Neuronal stem cell (in vitro differentiated cells): ENCODE results near the gene CCDC171.

ENCODE experiments used
- DNase-seq: peaks from one replicate; pipeline ENCODE4 v3.0.0-alpha.2; 2013; ENCODE audit warnings: low spot score
- H2AFZ ChIP-seq: one replicate; pipeline ENCODE4 v1.6.1; 2013; ENCODE audit warnings: mild to moderate bottlenecking, low read length, inconsistent platforms
- H2AK5ac ChIP-seq: 2 replicates; pipeline ENCODE4 v1.6.1; 2013; ENCODE audit warnings: low read depth, mild to moderate bottlenecking, inconsistent platforms, low read length, moderate library complexity, mixed read lengths
- H2BK120ac ChIP-seq: 2 replicates; pipeline ENCODE4 v1.6.1; 2013; ENCODE audit warnings: low read depth, mild to moderate bottlenecking, inconsistent platforms, low read length, moderate library complexity, mixed read lengths
- H2BK12ac ChIP-seq: one replicate; pipeline ENCODE4 v1.6.1; 2013; ENCODE audit warnings: low read length, inconsistent platforms
- H2BK15ac ChIP-seq: 2 replicates; pipeline ENCODE4 v1.6.1; 2013; ENCODE audit warnings: mild to moderate bottlenecking, low read length, inconsistent platforms, mixed read lengths
- H2BK5ac ChIP-seq: one replicate; pipeline ENCODE4 v1.6.1; 2013; ENCODE audit warnings: inconsistent platforms, mild to moderate bottlenecking, low read length, moderate library complexity
- H3K14ac ChIP-seq: one replicate; pipeline ENCODE4 v1.6.1; 2013; ENCODE audit warnings: low read length, inconsistent platforms
- H3K18ac ChIP-seq: 2 replicates; pipeline ENCODE4 v1.6.1; 2013; ENCODE audit warnings: low read length, inconsistent platforms
- H3K23ac ChIP-seq: 2 replicates; pipeline ENCODE4 v1.6.1; 2013; ENCODE audit warnings: low read depth, mild to moderate bottlenecking, mixed read lengths, low read length, inconsistent platforms; ENCODE audit not compliant: poor library complexity
- H3K27ac ChIP-seq: replicated peaks from 3 replicates; pipeline ENCODE4 v1.5.1; 2013; ENCODE audit warnings: low read length, inconsistent platforms
- H3K27me3 ChIP-seq, 3 experiments: 2 replicates each; pipeline ENCODE4 v1.6.1; 2013; ENCODE audit warnings: low read length in 3 of 3, mild to moderate bottlenecking in 2 of 3, inconsistent platforms in 1 of 3, low read depth in 1 of 3, mixed read lengths in 1 of 3, moderate library complexity in 1 of 3; ENCODE audit not compliant: control insufficient read depth in 3 of 3, insufficient read depth in 3 of 3
- H3K36me3 ChIP-seq, 2 donors: replicated peaks in 1 of 2; 2 replicates each; pipeline ENCODE4 v1.6.1; 2013; ENCODE audit warnings: low read length in 2 of 2; ENCODE audit not compliant: control insufficient read depth in 2 of 2, insufficient read depth in 2 of 2
- H3K4ac ChIP-seq: 2 replicates; pipeline ENCODE4 v1.6.1; 2013; ENCODE audit warnings: inconsistent platforms, mild to moderate bottlenecking, low read length, moderate library complexity
- H3K4me1 ChIP-seq, 2 donors: 1 replicate in 1 of 2; 2 replicates in 1 of 2; pipeline ENCODE4 v1.6.1; 2013; ENCODE audit warnings: low read length in 2 of 2, low read depth in 1 of 2; ENCODE audit not compliant: control insufficient read depth in 2 of 2, insufficient read depth in 1 of 2
- H3K4me2 ChIP-seq: one replicate; pipeline ENCODE4 v1.6.1; 2013; ENCODE audit warnings: mild to moderate bottlenecking, low read length, inconsistent platforms; ENCODE audit not compliant: insufficient read depth, poor library complexity, severe bottlenecking
- H3K4me3 ChIP-seq, 2 donors: 2 replicates each; pipeline ENCODE4 v1.5.1; 2013; ENCODE audit warnings: low read length in 2 of 2, mild to moderate bottlenecking in 2 of 2, inconsistent platforms in 1 of 2, moderate library complexity in 1 of 2
- H3K79me1 ChIP-seq: one replicate; pipeline ENCODE4 v1.6.1; 2013; ENCODE audit warnings: low read depth, mild to moderate bottlenecking, inconsistent platforms, low read length, moderate library complexity
- H3K9ac ChIP-seq: one replicate; pipeline ENCODE4 v1.6.1; 2013; ENCODE audit warnings: mild to moderate bottlenecking, low read depth, low read length, inconsistent platforms; ENCODE audit not compliant: poor library complexity
- H3K9me3 ChIP-seq, 2 donors: replicated peaks in 1 of 2; 2 replicates each; pipeline versions ENCODE3 to v1.6.1; 2013; ENCODE audit warnings: low read length in 2 of 2, mild to moderate bottlenecking in 2 of 2, inconsistent platforms in 1 of 2, low read depth in 1 of 2, mixed read lengths in 1 of 2, moderate library complexity in 1 of 2; ENCODE audit not compliant: control insufficient read depth in 2 of 2, insufficient read depth in 1 of 2
- H4K8ac ChIP-seq: one replicate; pipeline ENCODE4 v1.6.1; 2013; ENCODE audit warnings: low read depth, mild to moderate bottlenecking, inconsistent platforms, low read length, moderate library complexity
- H4K91ac ChIP-seq: one replicate; pipeline ENCODE4 v1.6.1; 2013; ENCODE audit warnings: low read length, low read depth, mild to moderate bottlenecking, inconsistent platforms; ENCODE audit not compliant: poor library complexity
- WGBS, 2 donors: extraction: QIAGEN DNeasy Blood & Tissue Kit; methylation state at CpG; one replicate each; pipeline ENCODE4 v1.1.7; 2013; ENCODE audit warnings: missing lambda C conversion rate in 2 of 2, mixed read lengths in 1 of 2; ENCODE audit not compliant: insufficient read length in 2 of 2, insufficient replicate concordance in 1 of 2; ENCODE audit errors: extremely low coverage in 2 of 2; 5-methylcytosine and 5-hydroxymethylcytosine counted together

CCDC171 gene

DNA sequence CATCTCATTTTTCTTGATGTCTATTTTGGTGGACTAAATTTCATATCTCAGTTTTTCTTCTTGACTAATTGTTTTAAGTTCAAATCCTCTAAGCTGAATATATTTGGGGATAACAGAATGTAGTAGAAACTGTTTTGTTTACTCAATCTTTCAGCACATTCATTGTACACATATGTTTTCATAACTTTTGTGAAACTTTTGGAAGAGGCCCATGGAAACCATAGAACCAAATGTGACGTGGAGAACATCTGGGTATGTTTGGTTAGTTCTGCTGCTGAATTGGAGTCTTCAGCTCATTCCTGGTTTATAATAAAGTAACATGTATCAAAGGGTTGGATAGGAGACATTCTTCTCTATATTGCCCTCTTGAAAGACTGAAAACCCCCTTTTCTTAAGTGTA is 88.4 kb downstream of the CCDC171 start:
- no peak overlapping the region for H2AFZ ChIP-seq
- no peaks in the 10 kb centered on the region for H3K27me3 ChIP-seq
- H3K14ac ChIP-seq = no peak overlapping the region
- H3K9me3 ChIP-seq = peaks cover 0 to 8% of the 10 kb centered on the region in 2 donors
- no peak overlapping the region for H2BK12ac ChIP-seq
- no peak overlapping the region for H2BK120ac ChIP-seq
- H3K9ac ChIP-seq = no peak overlapping the region
- H3K79me1 ChIP-seq = no peaks in the 10 kb centered on the region
- no CpG with 5 or more reads among the region's 1 CpG for WGBS, 2 donors
- no peaks in the 10 kb centered on the region for H3K36me3 ChIP-seq
- H2BK15ac ChIP-seq = no peak overlapping the region
- H3K18ac ChIP-seq = no peak overlapping the region
- no peak overlapping the region for H2AK5ac ChIP-seq
- H3K27ac ChIP-seq = no peak overlapping the region
- no peak overlapping the region for H3K4ac ChIP-seq
- no peak overlapping the region for H4K8ac ChIP-seq
- no peak overlapping the region for H4K91ac ChIP-seq
- H3K4me2 ChIP-seq = no peak overlapping the region
- H3K23ac ChIP-seq = no peak overlapping the region
- no peak for DNase-seq
- H2BK5ac ChIP-seq = no peak overlapping the region
- H3K4me3 ChIP-seq = no peak overlapping the region
- H3K4me1 ChIP-seq = no peaks in the 10 kb centered on the region

DNA sequence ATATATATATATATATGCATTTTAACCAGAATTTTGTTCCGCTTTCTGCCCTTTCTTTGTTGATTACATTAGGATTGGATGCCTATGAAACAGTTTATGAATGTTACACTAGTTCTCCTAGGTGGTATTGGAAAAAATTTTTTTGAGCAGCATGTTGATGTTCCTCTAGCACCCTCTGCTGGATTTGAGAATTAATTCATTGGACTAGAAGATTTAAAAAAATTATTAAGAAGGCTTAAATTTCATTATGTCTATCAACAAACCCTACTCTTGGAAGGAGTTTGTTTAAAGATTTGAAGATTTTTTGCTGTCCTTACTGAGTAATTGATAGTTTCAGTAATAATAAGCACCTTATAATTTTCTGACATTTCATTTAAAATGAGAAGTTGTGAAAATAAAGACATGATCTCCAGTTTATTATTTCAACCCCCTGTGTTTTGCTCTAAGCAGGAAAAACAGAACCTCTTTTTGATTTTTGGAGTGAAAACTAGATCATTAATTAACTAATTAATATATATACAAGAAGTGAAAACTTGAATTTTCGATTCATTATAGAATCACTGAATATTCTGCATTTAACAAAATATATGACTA is 89.6 kb downstream of the CCDC171 start:
- H2BK5ac ChIP-seq = no peak overlapping the region
- H3K18ac ChIP-seq = no peak overlapping the region
- H3K14ac ChIP-seq = no peak overlapping the region
- H3K4me1 ChIP-seq = no peaks in the 10 kb centered on the region
- H2AFZ ChIP-seq = no peak overlapping the region
- no peak for DNase-seq
- no peak overlapping the region for H3K9ac ChIP-seq
- no CpG with 5 or more reads among the region's 2 CpGs for WGBS, 2 donors
- H3K4ac ChIP-seq = no peak overlapping the region
- no peak overlapping the region for H3K23ac ChIP-seq
- no peak overlapping the region for H2BK15ac ChIP-seq
- no peak overlapping the region for H3K4me3 ChIP-seq
- H3K27me3 ChIP-seq = no peaks in the 10 kb centered on the region
- H3K27ac ChIP-seq = no peak overlapping the region
- no peak overlapping the region for H4K8ac ChIP-seq
- peaks cover 0 to 8% of the 10 kb centered on the region in 2 donors for H3K9me3 ChIP-seq
- no peak overlapping the region for H3K4me2 ChIP-seq
- no peak overlapping the region for H2BK12ac ChIP-seq
- H4K91ac ChIP-seq = no peak overlapping the region
- H3K36me3 ChIP-seq = no peaks in the 10 kb centered on the region
- H2BK120ac ChIP-seq = no peak overlapping the region
- H2AK5ac ChIP-seq = no peak overlapping the region
- no peaks in the 10 kb centered on the region for H3K79me1 ChIP-seq

- H2BK5ac ChIP-seq = no peak overlapping the region
Measured at GRCh38 chr9:15670246-15670645, 117.4 kb downstream of the CCDC171 start.

DNA sequence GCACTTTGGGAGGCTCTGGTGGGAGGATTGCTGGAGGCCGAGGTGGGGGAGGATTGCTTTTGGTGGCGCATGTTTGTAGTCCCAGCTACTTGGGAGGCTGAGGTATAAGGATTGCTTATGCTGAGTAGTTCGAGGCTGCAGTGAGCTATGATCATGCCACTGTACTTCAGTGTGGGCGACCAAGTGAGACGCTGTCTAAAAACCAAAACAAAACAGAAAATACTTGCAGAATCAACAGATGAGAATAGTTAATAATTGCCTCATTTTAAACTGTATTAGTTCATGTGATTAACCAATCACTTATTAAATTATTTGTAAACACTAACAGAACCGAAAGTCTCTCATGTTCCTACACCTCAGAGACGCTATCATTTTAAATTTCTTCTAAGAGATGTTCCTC is 118.1 kb downstream of the CCDC171 start:
- Histone ChIP-seq H3K79me1 (no peaks in the 10 kb centered on the region), H3K27me3 (no peaks in the 10 kb centered on the region), H2BK12ac (no peak overlapping the region), H4K91ac (no peak overlapping the region), H3K14ac (no peak overlapping the region), H3K4me3 (no peak overlapping the region), H3K18ac (no peak overlapping the region), H3K27ac (no peak overlapping the region), H2BK15ac (no peak overlapping the region), H2BK5ac (no peak overlapping the region), H3K4me1 (no peaks in the 10 kb centered on the region), H2BK120ac (no peak overlapping the region), H3K4ac (no peak overlapping the region), H2AK5ac (no peak overlapping the region), H3K9me3 (no peaks in the 10 kb centered on the region), H3K4me2 (no peak overlapping the region), H3K36me3 (no peaks in the 10 kb centered on the region), H3K9ac (no peak overlapping the region), H4K8ac (no peak overlapping the region), H2AFZ (no peak overlapping the region), H3K23ac (no peak overlapping the region)
- no CpG with 5 or more reads among the region's 7 CpGs for WGBS, 2 donors
- no peak for DNase-seq

More at GRCh38 chr9:15670246-15670645, 117.4 kb downstream of the CCDC171 start:
- no peak overlapping the region for H3K4me2 ChIP-seq
- no peaks in the 10 kb centered on the region for H3K4me1 ChIP-seq
- no peak overlapping the region for H2BK15ac ChIP-seq
- H3K14ac ChIP-seq = no peak overlapping the region
- no peak overlapping the region for H2BK12ac ChIP-seq
- no peak overlapping the region for H3K4ac ChIP-seq
- H3K36me3 ChIP-seq = no peaks in the 10 kb centered on the region
- no peak overlapping the region for H3K4me3 ChIP-seq
- H2AK5ac ChIP-seq = no peak overlapping the region
- H4K91ac ChIP-seq = no peak overlapping the region
- no peak overlapping the region for H4K8ac ChIP-seq
- H3K27me3 ChIP-seq = no peaks in the 10 kb centered on the region
- no peak overlapping the region for H2AFZ ChIP-seq
- no peaks in the 10 kb centered on the region for H3K79me1 ChIP-seq
- DNase-seq = no peak
- no peaks in the 10 kb centered on the region for H3K9me3 ChIP-seq
- H3K23ac ChIP-seq = no peak overlapping the region
- H3K18ac ChIP-seq = no peak overlapping the region
- H3K9ac ChIP-seq = no peak overlapping the region
- no peak overlapping the region for H2BK120ac ChIP-seq
- no peak overlapping the region for H3K27ac ChIP-seq
